K562 (cell line): ENCODE data around the gene MBNL1.

Experiments
- ARID1B ChIP-seq: fragments of 450-650 bp; IDR thresholded peaks from 2 replicates; pipeline ENCODE4 v1.6.1; 2016; ENCODE audit warnings: antibody characterized with exemption, mild to moderate bottlenecking, inconsistent platforms
- CTCF ChIP-seq, 3 experiments: IDR thresholded peaks in 2 of 3; conservative IDR thresholded peaks in 1 of 3; 2 replicates each; pipeline ENCODE4 v1.5.1; 2011 to 2012; ENCODE audit warnings: low read length in 3 of 3, mild to moderate bottlenecking in 3 of 3, control low read depth in 2 of 3, improper control_type of control experiment in 1 of 3, inconsistent platforms in 1 of 3, low read depth in 1 of 3, mixed read lengths in 1 of 3, moderate library complexity in 1 of 3; ENCODE audit not compliant: insufficient read depth in 2 of 3
- EHMT2 ChIP-seq: fragments of 450-650 bp; IDR thresholded peaks from 2 replicates; pipeline ENCODE4 v1.6.1; 2018; ENCODE audit warnings: antibody characterized with exemption
- FOXK1 ChIP-seq: sonication (generic); formaldehyde crosslinking; IDR thresholded peaks from 2 replicates; pipeline ENCODE4 v1.8.0; 2022; ENCODE audit warnings: missing genetic modification reagents, mild to moderate bottlenecking, borderline replicate concordance
- ZNF197 ChIP-seq: fragments of 200-800 bp; sonication (Bioruptor generic); IDR thresholded peaks from 2 replicates; pipeline ENCODE4 v1.6.1; 2016; ENCODE audit warnings: low read depth, missing genetic modification characterization, missing compliant biosample characterization

GRCh38 chr3:152304160-152304559 lies 35.4 kb downstream of the MBNL1 start:
- TF ChIP-seq ZNF197 (CRISPR knock-in tag), result no peak
- no peak for TF ChIP-seq ARID1B
- no peak for TF ChIP-seq EHMT2
- no peak for TF ChIP-seq CTCF (IDR thresholded peaks at IDR 0.05 in 2 of 3, conservative IDR thresholded peaks at IDR 0.05 in 1 of 3; ENCODE audit: insufficient read depth in 2 of 3, low read depth in 1 of 3, low read length in 3 of 3)
- no peak for TF ChIP-seq FOXK1 (CRISPR knock-in tag)
